Nephron (organoid): ENCODE data around the gene AKT2.
A peak's percentile ranks its signal among the peaks of the same experiment; 100 is the strongest.

Source experiments
- H3K27ac Mint-ChIP-seq, 3 experiments: 2 replicates each; pipeline ENCODE4 v1.8.0; 2020; ENCODE audit warnings: mixed read lengths in 3 of 3, mild to moderate bottlenecking in 2 of 3, moderate library complexity in 1 of 3
- H3K27me3 Mint-ChIP-seq: 2 replicates; pipeline ENCODE4 v1.8.0; 2021; ENCODE audit warnings: low read depth, mild to moderate bottlenecking, moderate library complexity, mixed read lengths
- H3K36me3 Mint-ChIP-seq: 2 replicates; pipeline ENCODE4 v1.8.0; 2020; ENCODE audit warnings: low read depth, mixed read lengths
- H3K4me1 Mint-ChIP-seq: 2 replicates; pipeline ENCODE4 v1.8.0; 2020; ENCODE audit warnings: mixed read lengths
- H3K4me3 Mint-ChIP-seq, 3 experiments: 2 replicates each; pipeline ENCODE4 v1.8.0; 2020; ENCODE audit warnings: mild to moderate bottlenecking in 3 of 3, mixed read lengths in 3 of 3, moderate library complexity in 2 of 3
- H3K9me3 Mint-ChIP-seq: 2 replicates; pipeline ENCODE4 v1.8.0; 2020; ENCODE audit warnings: mixed read lengths
- TF ChIP-seq, protein P1 (sequence below), 3 experiments: fragments of 200-600 bp; sonication (generic); IDR thresholded peaks; one replicate each; pipeline ENCODE4 v1.5.0; 2021; ENCODE audit warnings: antibody characterized with exemption in 3 of 3; ENCODE audit not compliant: unreplicated experiment in 3 of 3

The AKT2 gene

GRCh38 chr19:40245506-40246128, 39.5 kb downstream of the AKT2 start:
- Mint-ChIP-seq H3K9me3 (no peaks in the 10 kb centered on the region), H3K36me3 (peaks cover 17% of the 10 kb centered on the region), H3K27me3 (no peaks in the 10 kb centered on the region), H3K4me1 (peaks cover 37% of the 10 kb centered on the region), H3K4me3 (no peak overlapping the region), H3K27ac (peak overlapping the region; percentile 37 to 54 (median 53))
- TF ChIP-seq, protein P1, sequence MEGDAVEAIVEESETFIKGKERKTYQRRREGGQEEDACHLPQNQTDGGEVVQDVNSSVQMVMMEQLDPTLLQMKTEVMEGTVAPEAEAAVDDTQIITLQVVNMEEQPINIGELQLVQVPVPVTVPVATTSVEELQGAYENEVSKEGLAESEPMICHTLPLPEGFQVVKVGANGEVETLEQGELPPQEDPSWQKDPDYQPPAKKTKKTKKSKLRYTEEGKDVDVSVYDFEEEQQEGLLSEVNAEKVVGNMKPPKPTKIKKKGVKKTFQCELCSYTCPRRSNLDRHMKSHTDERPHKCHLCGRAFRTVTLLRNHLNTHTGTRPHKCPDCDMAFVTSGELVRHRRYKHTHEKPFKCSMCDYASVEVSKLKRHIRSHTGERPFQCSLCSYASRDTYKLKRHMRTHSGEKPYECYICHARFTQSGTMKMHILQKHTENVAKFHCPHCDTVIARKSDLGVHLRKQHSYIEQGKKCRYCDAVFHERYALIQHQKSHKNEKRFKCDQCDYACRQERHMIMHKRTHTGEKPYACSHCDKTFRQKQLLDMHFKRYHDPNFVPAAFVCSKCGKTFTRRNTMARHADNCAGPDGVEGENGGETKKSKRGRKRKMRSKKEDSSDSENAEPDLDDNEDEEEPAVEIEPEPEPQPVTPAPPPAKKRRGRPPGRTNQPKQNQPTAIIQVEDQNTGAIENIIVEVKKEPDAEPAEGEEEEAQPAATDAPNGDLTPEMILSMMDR (IDR thresholded peaks at IDR 0.05; ENCODE audit: unreplicated experiment in 3 of 3) = no peak

DNA sequence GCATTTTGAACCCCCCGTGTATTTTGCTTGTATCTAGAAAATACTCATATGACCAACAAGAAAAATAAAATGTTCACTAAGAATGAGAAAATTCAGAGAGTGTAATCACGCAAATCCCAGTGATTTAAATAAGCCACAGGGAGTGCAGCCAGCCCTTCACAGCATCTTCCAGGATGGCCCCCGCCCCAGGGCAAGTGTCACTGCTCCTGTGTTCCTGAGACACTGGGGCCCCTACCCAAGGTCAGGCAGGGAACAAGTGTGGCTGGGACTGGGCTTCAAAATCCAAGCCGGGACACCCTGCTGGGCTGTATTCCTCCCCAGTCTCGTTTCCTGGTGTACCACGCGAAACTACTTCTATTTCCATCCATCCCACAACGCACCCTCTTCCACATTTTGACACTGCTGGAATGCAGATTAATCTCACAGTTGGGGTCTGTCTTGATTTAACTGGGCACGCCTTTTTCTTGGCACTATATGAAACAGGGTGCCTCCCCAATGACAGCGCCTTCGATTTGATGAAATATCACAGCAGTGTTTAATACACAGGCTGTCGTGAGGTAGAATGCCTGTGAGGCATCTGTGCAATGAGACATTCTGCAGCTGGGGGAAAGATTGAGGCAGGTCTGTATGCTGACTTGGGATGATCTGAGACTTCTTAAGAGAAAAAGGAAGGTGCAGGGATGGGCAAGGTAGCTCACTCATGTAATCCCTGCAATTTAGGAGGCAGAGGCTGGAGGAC, 40.4 kb downstream of the AKT2 start:
- TF ChIP-seq, protein P1 (IDR thresholded peaks at IDR 0.05; ENCODE audit: unreplicated experiment in 3 of 3) = no peak
- Mint-ChIP-seq H3K36me3 (peaks cover 18% of the 10 kb centered on the region), H3K9me3 (no peaks in the 10 kb centered on the region), H3K4me3 (peak overlapping the region in 1 of 3 experiments; percentile 5), H3K4me1 (peaks cover 34% of the 10 kb centered on the region), H3K27ac (peak overlapping the region; percentile 37 to 54 (median 53)), H3K27me3 (no peaks in the 10 kb centered on the region)

DNA sequence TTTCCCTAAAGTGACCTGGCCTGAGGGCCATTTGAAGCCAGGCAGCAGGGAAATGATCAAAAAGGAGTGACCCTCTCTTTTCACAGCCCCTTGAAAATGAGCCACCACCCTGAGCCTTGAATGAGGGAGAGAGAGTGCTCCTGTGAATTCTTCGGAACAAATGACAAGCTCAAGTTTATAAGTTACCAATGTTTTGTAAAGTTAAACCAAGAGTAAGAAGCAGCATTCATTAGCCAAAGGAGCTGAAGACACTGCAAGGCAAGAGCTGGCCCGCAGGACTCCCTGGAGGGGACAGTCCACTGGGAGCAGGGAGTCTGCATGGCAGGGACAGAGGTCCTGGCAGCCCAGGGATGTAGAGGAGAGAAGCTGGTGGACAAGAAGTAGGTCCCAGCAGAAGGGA, 42.0 kb downstream of the AKT2 start:
- H3K36me3 Mint-ChIP-seq = peaks cover 20% of the 10 kb centered on the region
- H3K27me3 Mint-ChIP-seq = no peaks in the 10 kb centered on the region

GRCh38 chr19:40242480-40242879, 42.7 kb downstream of the AKT2 start:
- TF ChIP-seq, protein P1 (IDR thresholded peaks at IDR 0.05; ENCODE audit: unreplicated experiment in 3 of 3) = no peak
- no peaks in the 10 kb centered on the region for H3K9me3 Mint-ChIP-seq
- peaks cover 21% of the 10 kb centered on the region for H3K36me3 Mint-ChIP-seq
- peak overlapping the region in 1 of 3 experiments; percentile 95 for H3K27ac Mint-ChIP-seq
- no peaks in the 10 kb centered on the region for H3K27me3 Mint-ChIP-seq
- H3K4me1 Mint-ChIP-seq = peaks cover 31% of the 10 kb centered on the region
- H3K4me3 Mint-ChIP-seq = no peak overlapping the region

More for the DNA sequence above, 42.0 kb downstream of the AKT2 start:
- TF ChIP-seq, protein P1 (IDR thresholded peaks at IDR 0.05; ENCODE audit: unreplicated experiment in 3 of 3) = no peak
- Mint-ChIP-seq H3K9me3 (no peaks in the 10 kb centered on the region), H3K27ac (peak overlapping the region; percentile 89 to 96 (median 95)), H3K4me1 (peaks cover 31% of the 10 kb centered on the region), H3K4me3 (peak overlapping the region in 2 of 3 experiments; percentile 49 to 73)

GRCh38 chr19:40241809-40242384, 43.2 kb downstream of the AKT2 start:
- H3K27ac Mint-ChIP-seq = peak overlapping the region; percentile 66 to 85 (median 84)
- H3K36me3 Mint-ChIP-seq = peaks cover 24% of the 10 kb centered on the region
- no peaks in the 10 kb centered on the region for H3K9me3 Mint-ChIP-seq
- no peaks in the 10 kb centered on the region for H3K27me3 Mint-ChIP-seq
- H3K4me1 Mint-ChIP-seq = peaks cover 31% of the 10 kb centered on the region
- TF ChIP-seq, protein P1 (IDR thresholded peaks at IDR 0.05; ENCODE audit: unreplicated experiment in 3 of 3) = no peak
- no peak overlapping the region for H3K4me3 Mint-ChIP-seq
